Measurements from ENCODE around the gene TRMT61B.

The TRMT61B gene

GRCh38 chr2:28869494-28870145 is 489 bp downstream of the TRMT61B start:
- Histone ChIP-seq H3K9me3 (ENCODE audit: control extremely low read depth in 1 of 5, control insufficient read depth in 4 of 5, insufficient read depth in 2 of 5, low read depth in 1 of 5, low read length in 4 of 5) (no peaks in the 10 kb centered on the region), H3K4me1 (ENCODE audit: control extremely low read depth in 1 of 4, control insufficient read depth in 4 of 4, insufficient read depth in 4 of 4, low read length in 3 of 4) (peaks cover 11 to 26% (median 17%) of the 10 kb centered on the region in 4 experiments), H3K4me3 (ENCODE audit: control insufficient read depth in 1 of 7, extremely low read depth in 1 of 7, insufficient read depth in 4 of 7, low read depth in 2 of 7, low read length in 6 of 7) (peak overlapping the region; percentile 72 to 100 (median 93)), H3K27ac (ENCODE audit: insufficient read depth in 1 of 2, low read depth in 1 of 2, low read length in 2 of 2, poor library complexity in 1 of 2, severe bottlenecking in 2 of 2) (peak overlapping the region; percentile 79 to 90), H3K36me3 (ENCODE audit: control insufficient read depth in 4 of 4, insufficient read depth in 4 of 4, low read length in 3 of 4) (peaks cover 0 to 5% (median 2%) of the 10 kb centered on the region in 4 experiments), H3K27me3 (replicated peaks in 2 of 5; ENCODE audit: control insufficient read depth in 4 of 5, insufficient read depth in 5 of 5, low read length in 4 of 5) (peaks cover 0 to under 1% (median 0%) of the 10 kb centered on the region in 5 experiments)
- under 1% methylated on average over 25 of the region's 29 CpGs for WGBS (ENCODE audit: insufficient coverage)
- ChIA-PET POLR2A (interaction anchor here (1.2 to 1.8 kb wide), 3 partner anchors 10 to 26 kb away, joined by 4 to 5 read pairs (median 4); partner anchors contain the start of gene WDR43), CTCF (interaction anchor here (0.7 to 1.2 kb wide), 3 partner anchors 10 to 72 kb away, joined by 3 to 5 read pairs (median 3); no protein-coding TSS in a partner anchor)
- DNase-seq, result no peak

DNA sequence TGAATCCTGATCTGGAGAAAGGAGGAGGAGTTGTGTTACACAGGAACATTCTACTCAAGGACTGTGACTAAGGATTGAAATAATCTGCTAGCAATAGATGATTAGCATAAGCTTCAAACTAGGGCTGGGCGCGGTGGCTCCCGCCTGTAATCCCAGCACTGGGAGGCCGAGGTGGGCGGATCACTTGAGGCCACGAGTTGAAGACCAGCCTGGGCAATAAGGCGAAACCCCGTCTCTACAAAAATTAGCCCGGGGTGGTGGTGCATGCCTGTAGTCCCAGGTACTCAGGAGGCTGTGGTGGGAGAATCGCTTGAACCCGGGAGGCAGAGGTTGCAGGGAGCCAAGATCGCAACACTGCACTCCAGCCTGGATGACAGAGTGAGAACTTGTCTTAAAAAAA is 1.5 kb downstream of the TRMT61B start:
- WGBS (ENCODE audit: insufficient coverage), result 89% methylated on average over 9 of the region's 12 CpGs
- DNase-seq, result no peak
- no peaks in the 10 kb centered on the region for H3K9me3 ChIP-seq (ENCODE audit: control extremely low read depth in 1 of 5, control insufficient read depth in 4 of 5, insufficient read depth in 2 of 5, low read depth in 1 of 5, low read length in 4 of 5)
- H3K4me1 ChIP-seq (ENCODE audit: control extremely low read depth in 1 of 4, control insufficient read depth in 4 of 4, insufficient read depth in 4 of 4, low read length in 3 of 4), result peaks cover 11 to 26% (median 17%) of the 10 kb centered on the region in 4 experiments
- H3K36me3 ChIP-seq (ENCODE audit: control insufficient read depth in 4 of 4, insufficient read depth in 4 of 4, low read length in 3 of 4), result peaks cover 6 to 10% (median 7%) of the 10 kb centered on the region in 4 experiments
- POLR2A ChIA-PET, result no interaction called here
- CTCF ChIA-PET, result no interaction called here
- peak overlapping the region in 6 of 7 experiments; percentile 15 to 100 (median 91) for H3K4me3 ChIP-seq (ENCODE audit: control insufficient read depth in 1 of 7, extremely low read depth in 1 of 7, insufficient read depth in 4 of 7, low read depth in 2 of 7, low read length in 6 of 7)
- no peaks in the 10 kb centered on the region for H3K27me3 ChIP-seq (replicated peaks in 2 of 5; ENCODE audit: control insufficient read depth in 4 of 5, insufficient read depth in 5 of 5, low read length in 4 of 5)
- peak overlapping the region in 1 of 2 experiments; percentile 90 for H3K27ac ChIP-seq (ENCODE audit: insufficient read depth in 1 of 2, low read depth in 1 of 2, low read length in 2 of 2, poor library complexity in 1 of 2, severe bottlenecking in 2 of 2)

DNA sequence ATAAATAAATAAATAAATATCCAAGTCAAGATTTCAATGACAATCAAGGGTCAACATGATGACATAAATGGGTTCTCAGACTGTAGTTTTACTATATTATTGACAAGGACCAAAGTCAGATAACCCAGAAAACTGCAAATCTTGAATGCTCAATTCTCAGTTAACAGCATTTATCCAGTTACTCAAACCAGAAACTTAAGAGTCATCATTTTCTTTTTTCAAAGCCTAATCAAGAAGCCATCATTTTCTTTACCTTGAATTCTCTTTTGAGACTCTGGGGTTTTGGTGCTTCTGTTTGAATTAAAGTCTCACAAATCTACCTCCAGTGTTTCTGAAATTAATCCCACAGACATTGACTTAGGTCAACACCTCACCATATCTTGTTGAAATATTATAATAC is 14.1 kb downstream of the TRMT61B start:
- Histone ChIP-seq H3K9me3 (ENCODE audit: control extremely low read depth in 1 of 5, control insufficient read depth in 4 of 5, insufficient read depth in 2 of 5, low read depth in 1 of 5, low read length in 4 of 5) (no peaks in the 10 kb centered on the region), H3K27me3 (replicated peaks in 2 of 5; ENCODE audit: control insufficient read depth in 4 of 5, insufficient read depth in 5 of 5, low read length in 4 of 5) (no peaks in the 10 kb centered on the region), H3K4me1 (ENCODE audit: control extremely low read depth in 1 of 4, control insufficient read depth in 4 of 4, insufficient read depth in 4 of 4, low read length in 3 of 4) (no peaks in the 10 kb centered on the region), H3K4me3 (ENCODE audit: control insufficient read depth in 1 of 7, extremely low read depth in 1 of 7, insufficient read depth in 4 of 7, low read depth in 2 of 7, low read length in 6 of 7) (no peak overlapping the region), H3K36me3 (ENCODE audit: control insufficient read depth in 4 of 4, insufficient read depth in 4 of 4, low read length in 3 of 4) (peaks cover 13 to 19% (median 17%) of the 10 kb centered on the region in 4 experiments), H3K27ac (ENCODE audit: insufficient read depth in 1 of 2, low read depth in 1 of 2, low read length in 2 of 2, poor library complexity in 1 of 2, severe bottlenecking in 2 of 2) (no peak overlapping the region)
- POLR2A ChIA-PET, result no interaction called here
- CTCF ChIA-PET, result no interaction called here
- DNase-seq, result no peak

DNA sequence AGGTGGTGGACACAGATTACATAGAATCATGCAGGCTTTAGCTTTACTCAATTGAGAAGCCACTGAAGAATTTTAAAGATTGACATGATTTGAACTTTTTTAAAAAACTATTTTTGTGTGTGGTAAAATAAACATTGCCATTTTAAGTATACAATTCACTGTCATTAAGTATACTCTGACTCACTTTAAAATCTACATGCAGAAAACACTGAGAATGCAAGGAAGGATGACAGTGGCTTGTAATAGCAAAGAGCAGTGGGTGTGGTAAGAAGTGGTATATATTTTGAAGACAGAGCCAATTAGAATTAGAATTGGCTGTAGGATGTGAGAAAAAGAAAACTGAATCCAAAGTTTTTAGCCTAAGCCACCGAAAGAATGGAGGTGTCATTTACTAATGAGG is 14.9 kb downstream of the TRMT61B start:
- POLR2A ChIA-PET, result interaction anchor here (0.6 kb wide), 1 partner anchor 31 kb away, joined by 3 read pairs; no protein-coding TSS in a partner anchor
- Histone ChIP-seq H3K4me1 (ENCODE audit: control extremely low read depth in 1 of 4, control insufficient read depth in 4 of 4, insufficient read depth in 4 of 4, low read length in 3 of 4) (no peaks in the 10 kb centered on the region), H3K36me3 (ENCODE audit: control insufficient read depth in 4 of 4, insufficient read depth in 4 of 4, low read length in 3 of 4) (peaks cover 7 to 12% (median 10%) of the 10 kb centered on the region in 4 experiments), H3K4me3 (ENCODE audit: control insufficient read depth in 1 of 7, extremely low read depth in 1 of 7, insufficient read depth in 4 of 7, low read depth in 2 of 7, low read length in 6 of 7) (no peak overlapping the region), H3K27me3 (replicated peaks in 2 of 5; ENCODE audit: control insufficient read depth in 4 of 5, insufficient read depth in 5 of 5, low read length in 4 of 5) (no peaks in the 10 kb centered on the region), H3K9me3 (ENCODE audit: control extremely low read depth in 1 of 5, control insufficient read depth in 4 of 5, insufficient read depth in 2 of 5, low read depth in 1 of 5, low read length in 4 of 5) (no peaks in the 10 kb centered on the region), H3K27ac (ENCODE audit: insufficient read depth in 1 of 2, low read depth in 1 of 2, low read length in 2 of 2, poor library complexity in 1 of 2, severe bottlenecking in 2 of 2) (no peak overlapping the region)
- CTCF ChIA-PET, result interaction anchor here (1.3 kb wide), 1 partner anchor 14 kb away, joined by 4 read pairs; no protein-coding TSS in a partner anchor
- no peak for DNase-seq
- WGBS (ENCODE audit: insufficient coverage), result 100% methylated on average over 1 of the region's 1 CpG

DNA sequence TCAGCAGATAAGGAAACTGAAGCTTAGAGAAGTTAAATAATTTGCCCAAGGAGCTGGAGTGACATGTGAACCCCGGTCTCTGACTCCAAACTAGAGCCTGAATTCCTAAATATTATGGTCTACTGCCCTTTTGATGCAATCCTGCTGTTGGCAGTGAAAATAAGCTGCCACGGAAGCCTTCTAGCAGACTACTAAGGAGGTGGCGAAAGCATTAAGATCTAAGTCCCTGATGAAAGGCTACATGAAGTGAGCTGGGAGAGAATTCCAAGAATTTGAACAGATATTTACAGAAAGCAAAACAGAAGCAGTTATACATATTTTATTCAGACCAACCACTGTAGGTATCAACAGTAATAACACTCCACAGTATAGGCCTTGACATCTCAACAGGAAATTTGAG is 28.1 kb downstream of the TRMT61B start:
- peaks cover 0 to 12% (median 1%) of the 10 kb centered on the region in 4 experiments for H3K36me3 ChIP-seq (ENCODE audit: control insufficient read depth in 4 of 4, insufficient read depth in 4 of 4, low read length in 3 of 4)
- no peaks in the 10 kb centered on the region for H3K9me3 ChIP-seq (ENCODE audit: control extremely low read depth in 1 of 5, control insufficient read depth in 4 of 5, insufficient read depth in 2 of 5, low read depth in 1 of 5, low read length in 4 of 5)
- ChIA-PET CTCF (interaction anchor here (0.8 to 1.7 kb wide), 4 partner anchors 12 to 18 kb away, joined by 3 to 4 read pairs (median 4); no protein-coding TSS in a partner anchor), POLR2A (no interaction called here)
- no peak overlapping the region for H3K4me3 ChIP-seq (ENCODE audit: control insufficient read depth in 1 of 7, extremely low read depth in 1 of 7, insufficient read depth in 4 of 7, low read depth in 2 of 7, low read length in 6 of 7)
- no peak overlapping the region for H3K27ac ChIP-seq (ENCODE audit: insufficient read depth in 1 of 2, low read depth in 1 of 2, low read length in 2 of 2, poor library complexity in 1 of 2, severe bottlenecking in 2 of 2)
- no peaks in the 10 kb centered on the region for H3K27me3 ChIP-seq (replicated peaks in 2 of 5; ENCODE audit: control insufficient read depth in 4 of 5, insufficient read depth in 5 of 5, low read length in 4 of 5)
- 92% methylated on average over 3 of the region's 3 CpGs for WGBS (ENCODE audit: insufficient coverage)
- no peak for DNase-seq
- H3K4me1 ChIP-seq (ENCODE audit: control extremely low read depth in 1 of 4, control insufficient read depth in 4 of 4, insufficient read depth in 4 of 4, low read length in 3 of 4), result no peaks in the 10 kb centered on the region

DNA sequence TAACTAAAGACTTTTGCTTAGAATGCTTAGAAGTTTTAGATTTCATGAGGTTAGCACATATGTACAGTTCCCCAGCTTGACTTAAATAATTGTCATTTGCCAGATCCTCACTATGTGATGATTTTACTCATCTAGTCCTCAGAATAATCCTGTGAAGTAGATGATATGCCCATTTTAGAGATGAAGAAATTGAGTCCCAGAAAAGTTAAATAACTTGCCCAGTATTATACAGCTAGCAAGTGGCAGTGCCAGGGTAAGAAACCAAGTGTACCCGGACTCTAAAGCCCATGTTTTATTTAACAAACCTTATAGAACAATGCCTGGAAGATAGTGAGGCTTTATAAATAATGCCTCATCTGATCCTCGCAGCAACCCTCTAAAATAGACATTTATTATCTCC is 31.1 kb downstream of the TRMT61B start:
- POLR2A ChIA-PET, result no interaction called here
- H3K4me3 ChIP-seq (ENCODE audit: control insufficient read depth in 1 of 7, extremely low read depth in 1 of 7, insufficient read depth in 4 of 7, low read depth in 2 of 7, low read length in 6 of 7), result no peak overlapping the region
- H3K36me3 ChIP-seq (ENCODE audit: control insufficient read depth in 4 of 4, insufficient read depth in 4 of 4, low read length in 3 of 4), result no peaks in the 10 kb centered on the region
- WGBS (ENCODE audit: insufficient coverage), result 80% methylated on average over 1 of the region's 2 CpGs
- H3K9me3 ChIP-seq (ENCODE audit: control extremely low read depth in 1 of 5, control insufficient read depth in 4 of 5, insufficient read depth in 2 of 5, low read depth in 1 of 5, low read length in 4 of 5), result peaks cover 0 to 2% (median 0%) of the 10 kb centered on the region in 5 experiments
- H3K27ac ChIP-seq (ENCODE audit: insufficient read depth in 1 of 2, low read depth in 1 of 2, low read length in 2 of 2, poor library complexity in 1 of 2, severe bottlenecking in 2 of 2), result no peak overlapping the region
- H3K27me3 ChIP-seq (replicated peaks in 2 of 5; ENCODE audit: control insufficient read depth in 4 of 5, insufficient read depth in 5 of 5, low read length in 4 of 5), result no peaks in the 10 kb centered on the region
- CTCF ChIA-PET, result interaction anchor here (1.2 kb wide), 1 partner anchor 18 kb away, joined by 4 read pairs; no protein-coding TSS in a partner anchor
- no peaks in the 10 kb centered on the region for H3K4me1 ChIP-seq (ENCODE audit: control extremely low read depth in 1 of 4, control insufficient read depth in 4 of 4, insufficient read depth in 4 of 4, low read length in 3 of 4)
- DNase-seq, result no peak

- Histone ChIP-seq H3K9me3 (ENCODE audit: control extremely low read depth in 1 of 5, control insufficient read depth in 4 of 5, insufficient read depth in 2 of 5, low read depth in 1 of 5, low read length in 4 of 5) (peaks cover 0 to 2% (median 0%) of the 10 kb centered on the region in 5 experiments), H3K36me3 (ENCODE audit: control insufficient read depth in 4 of 4, insufficient read depth in 4 of 4, low read length in 3 of 4) (no peaks in the 10 kb centered on the region), H3K4me1 (ENCODE audit: control extremely low read depth in 1 of 4, control insufficient read depth in 4 of 4, insufficient read depth in 4 of 4, low read length in 3 of 4) (no peaks in the 10 kb centered on the region), H3K27ac (ENCODE audit: insufficient read depth in 1 of 2, low read depth in 1 of 2, low read length in 2 of 2, poor library complexity in 1 of 2, severe bottlenecking in 2 of 2) (no peak overlapping the region), H3K4me3 (ENCODE audit: control insufficient read depth in 1 of 7, extremely low read depth in 1 of 7, insufficient read depth in 4 of 7, low read depth in 2 of 7, low read length in 6 of 7) (no peak overlapping the region), H3K27me3 (replicated peaks in 2 of 5; ENCODE audit: control insufficient read depth in 4 of 5, insufficient read depth in 5 of 5, low read length in 4 of 5) (no peaks in the 10 kb centered on the region)
- ChIA-PET POLR2A (interaction anchor here (0.5 kb wide), 1 partner anchor 62 kb away, joined by 3 read pairs; no protein-coding TSS in a partner anchor), CTCF (interaction anchor here (1.2 to 1.5 kb wide), 4 partner anchors 10 to 123 kb away, joined by 3 to 5 read pairs (median 4); no protein-coding TSS in a partner anchor)
- no CpG with 5 or more reads among the region's 2 CpGs for WGBS (ENCODE audit: insufficient coverage)
- DNase-seq, result no peak
Observed at GRCh38 chr2:28835781-28836180, 34.3 kb downstream of the TRMT61B start.

Data from common myeloid progenitor, CD34-positive (primary cell).